Activated CD8-positive, alpha-beta memory T cell treated with anti-CD3 and anti-CD28 coated beads, Interleukin-2, amount 50 U/mL, for 1 hour (primary cell): ENCODE measurements around the gene SRGN.
"Not testable (repeated sequence)": the region's sequence is repeated elsewhere in the genome, so short reads cannot be mapped to it uniquely, and the experiment has no call there.

Experiments
- DNase-seq: peaks from one replicate; pipeline ENCODE4 v3.0.0-alpha.2; 2020; ENCODE audit errors: extremely low read depth

SRGN gene, protein sequence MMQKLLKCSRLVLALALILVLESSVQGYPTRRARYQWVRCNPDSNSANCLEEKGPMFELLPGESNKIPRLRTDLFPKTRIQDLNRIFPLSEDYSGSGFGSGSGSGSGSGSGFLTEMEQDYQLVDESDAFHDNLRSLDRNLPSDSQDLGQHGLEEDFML

DNA sequence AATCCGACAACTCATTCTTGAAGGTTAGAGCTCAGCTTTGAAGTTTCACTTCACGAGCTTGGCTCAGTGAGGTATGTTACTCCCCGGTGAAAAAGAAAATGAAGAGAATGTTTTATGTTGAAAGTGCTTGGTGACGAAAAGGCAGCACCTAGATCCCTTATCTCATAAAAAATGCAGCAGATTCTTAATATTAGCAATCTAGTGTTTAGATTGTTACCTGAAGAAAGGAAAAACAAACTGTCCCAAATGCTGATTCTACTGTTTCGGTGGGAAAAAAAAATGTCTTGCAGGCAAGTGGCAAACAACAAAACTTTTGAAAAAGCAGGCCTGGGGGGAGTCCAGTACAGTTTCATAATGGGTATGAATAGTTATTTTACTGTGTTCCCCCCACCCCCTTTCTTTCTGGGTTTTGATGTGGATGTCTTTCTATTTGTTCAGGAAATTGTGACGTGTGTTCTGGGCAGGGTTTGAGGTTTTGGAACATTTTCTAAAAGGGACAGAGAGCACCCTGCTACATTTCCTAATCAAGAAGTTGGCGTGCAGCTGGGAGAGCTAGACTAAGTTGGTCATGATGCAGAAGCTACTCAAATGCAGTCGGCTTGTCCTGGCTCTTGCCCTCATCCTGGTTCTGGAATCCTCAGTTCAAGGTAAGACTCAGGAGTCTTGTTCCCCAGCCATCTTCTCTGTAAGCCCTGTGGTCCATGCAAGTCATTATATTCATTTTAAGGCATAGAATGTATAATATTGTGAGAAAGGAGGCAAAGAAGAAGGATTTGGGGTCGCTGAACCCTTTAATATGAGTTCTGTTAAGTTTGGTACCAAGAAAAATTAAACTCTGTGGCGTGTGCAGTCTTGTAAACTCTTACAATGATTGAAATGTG lies at the start of gene SRGN:
Gene SRGN (plus strand): TSS at position 514 of the 881 bp plus-strand sequence. CDS start 55 bp downstream, at position 569.
- peak; percentile 66 for DNase-seq

DNA sequence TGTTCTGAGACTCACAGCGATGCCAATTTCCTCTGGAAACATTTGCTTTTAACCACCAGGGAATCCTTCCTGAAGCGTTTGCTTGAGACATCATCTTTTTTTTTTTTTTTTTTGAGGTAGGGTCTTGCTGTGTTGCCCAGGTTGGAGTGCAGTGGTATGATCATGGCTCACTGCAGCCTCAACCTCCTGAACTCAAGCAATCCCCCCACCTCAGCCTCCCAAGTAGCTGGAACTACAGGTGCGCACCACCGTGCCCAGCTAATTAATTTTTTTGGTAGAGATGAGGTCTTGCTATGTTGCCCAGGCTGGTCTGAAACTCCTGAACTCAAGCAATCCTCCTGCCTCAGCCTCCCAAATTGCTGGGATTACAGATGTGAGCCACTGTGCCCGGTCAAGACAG lies 47.0 kb upstream of the SRGN start:
- DNase-seq = not testable (repeated sequence)

DNA sequence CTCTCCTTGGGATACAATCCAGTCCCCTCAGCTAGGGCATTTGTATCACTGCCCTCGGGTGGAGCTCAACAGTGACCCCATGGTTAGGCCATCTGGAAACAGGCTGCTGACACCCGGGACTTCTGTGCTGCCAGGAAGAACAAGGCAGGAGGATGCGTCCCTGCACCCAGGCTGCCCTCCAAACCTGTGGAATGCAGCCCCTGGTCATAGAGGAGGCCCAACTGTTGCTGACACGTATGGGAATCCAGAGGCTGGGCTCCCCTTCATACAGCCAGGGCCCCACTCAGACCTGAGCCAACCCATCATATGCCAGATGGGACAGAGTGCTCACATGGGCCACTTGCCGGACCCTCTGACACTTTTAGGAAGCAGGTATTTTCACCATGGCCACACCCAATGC lies 45.5 kb upstream of the SRGN start:
- no peak for DNase-seq

DNA sequence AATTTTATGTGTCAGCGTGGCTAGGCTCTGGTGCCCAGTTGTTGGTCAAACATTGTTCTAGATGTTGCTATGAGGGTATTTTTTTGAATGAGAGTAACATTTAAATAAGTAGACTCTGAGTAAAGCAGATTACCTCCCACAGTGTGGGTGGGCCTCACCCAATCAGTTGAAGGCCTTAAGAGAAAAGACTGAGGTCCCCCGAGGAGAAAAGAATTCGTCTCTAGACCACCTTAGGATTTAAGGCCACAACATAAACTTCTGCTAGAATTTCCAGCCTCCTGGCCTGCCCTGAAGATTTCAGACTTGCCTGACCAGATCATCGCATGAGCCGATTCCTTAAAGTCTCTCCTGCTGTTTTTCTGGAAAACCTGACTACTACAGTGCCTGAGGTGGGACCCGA lies 45.1 kb upstream of the SRGN start:
- no peak for DNase-seq

DNA sequence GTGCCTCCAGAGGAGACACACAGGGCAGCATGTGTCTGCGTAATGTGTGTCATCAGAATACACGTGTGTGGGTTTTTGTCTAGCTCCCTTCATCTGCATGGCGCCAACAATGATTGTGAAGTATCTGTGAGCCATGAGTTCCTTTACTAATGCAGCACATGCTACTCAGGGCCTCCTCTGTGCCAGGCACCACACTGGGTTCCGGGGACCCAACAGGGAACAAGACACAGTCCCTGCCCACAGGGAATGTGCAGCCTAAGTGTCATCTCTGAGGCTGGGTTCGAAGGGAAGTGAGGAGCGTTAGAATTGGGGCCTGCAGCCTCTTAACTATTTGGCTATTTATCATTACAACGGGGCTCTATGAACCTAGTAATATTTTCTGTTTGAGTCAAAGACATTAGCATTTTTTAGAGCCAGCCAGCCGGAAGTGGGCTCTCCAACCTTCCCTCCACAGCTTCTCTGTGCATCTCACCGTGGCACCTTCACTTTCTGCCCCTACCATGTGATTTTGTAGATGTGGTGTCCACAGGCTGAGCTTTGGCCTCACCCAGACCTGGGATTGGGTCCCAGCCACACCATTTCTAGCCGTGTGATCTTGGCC lies 43.9 kb upstream of the SRGN start:
- DNase-seq = no peak

DNA sequence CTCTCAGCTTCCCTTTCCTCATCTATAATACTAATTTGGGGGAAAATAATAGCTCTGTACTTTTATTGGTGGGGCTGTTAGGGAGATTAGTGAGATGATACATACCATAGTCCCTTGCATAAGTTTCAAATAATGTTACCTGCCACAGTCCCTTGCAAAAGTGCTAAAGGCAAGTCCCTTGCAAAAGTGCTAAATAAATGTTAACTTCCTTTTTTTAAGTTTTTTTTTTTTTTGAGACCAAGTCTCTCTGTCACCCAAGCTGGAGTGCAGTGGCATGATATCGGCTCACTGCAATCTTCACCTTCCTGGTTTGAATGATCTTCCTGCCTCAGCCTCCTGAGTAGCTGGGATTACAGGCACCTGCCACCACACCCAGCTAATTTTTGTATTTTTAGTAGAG lies 43.4 kb upstream of the SRGN start:
- DNase-seq = no peak

DNA sequence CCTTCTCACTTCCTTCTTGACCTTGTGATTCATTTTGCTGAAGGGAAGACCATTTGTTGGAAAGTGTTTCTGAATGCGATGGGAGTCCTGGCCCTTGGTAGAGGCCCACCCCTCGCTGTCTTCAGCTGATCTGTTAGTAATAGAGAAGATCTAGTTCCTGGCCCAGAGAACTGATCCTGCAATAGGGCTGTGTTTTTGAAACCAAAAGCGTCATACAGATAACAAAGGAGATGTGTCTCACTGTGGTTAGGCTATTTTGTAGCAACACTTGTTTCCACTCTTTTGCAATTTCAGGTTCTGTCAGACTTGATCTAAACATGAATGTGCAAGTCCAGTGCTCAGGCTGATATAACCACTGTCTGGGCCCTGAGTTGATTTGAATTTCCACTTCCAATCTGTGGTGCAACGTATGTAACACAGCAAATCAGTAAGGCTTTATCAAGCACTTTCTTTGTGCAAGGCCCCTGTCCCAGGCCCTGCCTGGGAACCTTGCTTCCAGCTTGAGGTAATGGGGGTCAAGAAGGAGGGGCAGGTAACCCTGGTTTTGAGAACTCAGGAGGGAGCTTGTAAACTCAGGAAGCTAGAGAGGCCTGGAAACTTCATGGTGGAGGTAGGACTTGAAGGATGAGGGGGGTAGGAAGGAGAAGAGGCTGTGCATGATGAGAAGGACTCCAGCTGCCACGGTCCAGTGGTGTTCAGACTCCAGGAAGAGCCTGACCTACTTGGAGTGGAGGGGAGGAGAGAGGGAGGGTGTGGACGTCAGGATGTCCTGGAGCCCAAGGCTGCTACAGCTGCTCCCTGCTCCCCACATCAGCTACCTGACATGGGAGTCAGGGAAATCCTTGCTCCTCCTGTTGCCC lies 42.2 kb upstream of the SRGN start:
- DNase-seq = no peak

DNA sequence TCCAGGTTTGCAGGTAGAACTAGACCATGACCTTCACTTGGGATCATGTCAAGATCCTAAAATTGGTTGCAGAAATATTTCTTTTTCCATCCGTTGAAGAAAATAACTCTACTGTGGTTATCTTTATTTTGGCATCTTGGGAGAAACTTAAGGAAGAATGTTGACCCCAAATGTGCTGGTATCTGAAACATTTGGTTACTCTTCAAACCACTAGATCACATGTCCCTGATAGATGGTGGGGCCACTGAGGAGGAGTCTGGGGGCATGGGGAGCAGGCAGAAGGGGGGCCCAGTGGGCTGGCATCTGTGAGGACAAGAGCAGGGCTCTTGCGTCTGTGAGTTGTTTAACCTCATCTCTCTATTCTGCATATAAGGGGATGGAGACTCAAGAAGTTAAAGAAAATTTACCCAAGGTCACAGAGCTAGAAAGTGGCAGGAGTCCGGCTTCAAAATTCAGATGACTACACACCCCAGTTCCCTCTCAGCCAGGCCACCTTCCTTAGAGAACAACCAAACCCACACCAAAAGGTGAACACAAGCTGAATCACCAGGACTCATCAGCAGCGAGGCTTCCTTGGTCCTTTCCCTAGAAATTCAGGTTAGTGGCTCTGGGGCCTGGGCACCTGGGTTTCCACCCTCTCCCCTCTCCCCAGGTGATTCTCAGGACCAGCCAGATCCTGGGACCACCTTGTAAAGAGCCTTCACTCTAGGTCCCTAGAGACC lies 40.6 kb upstream of the SRGN start:
- no peak for DNase-seq

DNA sequence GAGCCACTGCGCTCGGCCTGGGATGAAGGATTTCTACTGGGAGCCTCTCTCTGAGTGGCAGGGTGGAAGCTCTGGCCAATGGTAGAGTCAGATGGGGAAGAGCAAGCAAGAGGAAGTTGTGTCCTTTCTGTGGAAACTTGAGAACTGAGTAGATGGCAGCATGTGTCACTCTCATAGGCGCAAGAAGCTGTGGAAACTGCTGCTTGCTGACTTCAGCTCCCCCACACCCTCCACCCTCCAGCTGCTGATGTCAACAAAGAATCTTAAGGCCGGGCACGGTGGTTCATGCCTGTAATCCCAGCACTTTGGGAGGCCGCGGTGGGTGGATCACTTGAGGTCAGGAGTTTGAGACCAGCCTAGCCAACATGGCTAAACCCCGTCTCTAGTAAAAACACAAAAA lies 39.8 kb upstream of the SRGN start:
- no peak for DNase-seq

DNA sequence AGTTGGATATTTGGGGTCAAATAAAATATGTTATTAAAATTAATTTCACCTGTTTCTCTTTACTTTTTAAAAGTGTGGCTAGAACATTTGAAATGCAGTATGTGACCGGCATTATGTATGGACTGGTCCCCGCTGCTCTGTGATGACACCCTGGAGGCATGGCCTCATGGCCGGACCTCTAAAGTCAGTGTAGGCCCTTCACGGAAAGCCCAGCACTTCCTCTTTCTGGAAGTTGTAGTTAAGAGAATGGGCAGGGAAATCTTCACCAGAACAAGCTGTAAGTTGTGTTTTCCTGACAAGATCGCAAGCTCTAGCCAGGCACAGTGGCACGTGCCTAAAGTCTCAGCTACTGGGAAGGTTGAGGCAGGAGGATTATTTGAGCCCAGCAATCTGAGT lies 38.3 kb upstream of the SRGN start:
- DNase-seq = no peak

DNA sequence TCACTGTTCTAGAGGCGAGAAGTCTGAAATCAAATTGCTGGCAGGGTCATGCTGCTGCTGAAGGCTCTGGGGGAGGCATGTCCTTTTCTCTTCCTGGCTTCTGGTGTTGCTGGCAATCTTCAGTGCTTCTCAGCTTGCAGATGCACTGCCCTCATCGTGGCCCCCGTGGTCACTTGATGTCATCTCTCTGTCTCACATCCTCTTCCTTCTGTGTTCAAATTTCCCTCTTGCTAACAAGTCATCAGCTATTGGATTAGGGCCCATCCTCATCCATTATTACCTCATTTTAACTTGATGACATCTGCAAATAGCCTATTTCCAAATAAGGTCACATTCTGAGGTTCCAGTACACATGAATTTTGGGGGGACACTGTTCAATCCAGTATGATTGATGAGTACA lies 36.6 kb upstream of the SRGN start:
- DNase-seq = no peak

DNA sequence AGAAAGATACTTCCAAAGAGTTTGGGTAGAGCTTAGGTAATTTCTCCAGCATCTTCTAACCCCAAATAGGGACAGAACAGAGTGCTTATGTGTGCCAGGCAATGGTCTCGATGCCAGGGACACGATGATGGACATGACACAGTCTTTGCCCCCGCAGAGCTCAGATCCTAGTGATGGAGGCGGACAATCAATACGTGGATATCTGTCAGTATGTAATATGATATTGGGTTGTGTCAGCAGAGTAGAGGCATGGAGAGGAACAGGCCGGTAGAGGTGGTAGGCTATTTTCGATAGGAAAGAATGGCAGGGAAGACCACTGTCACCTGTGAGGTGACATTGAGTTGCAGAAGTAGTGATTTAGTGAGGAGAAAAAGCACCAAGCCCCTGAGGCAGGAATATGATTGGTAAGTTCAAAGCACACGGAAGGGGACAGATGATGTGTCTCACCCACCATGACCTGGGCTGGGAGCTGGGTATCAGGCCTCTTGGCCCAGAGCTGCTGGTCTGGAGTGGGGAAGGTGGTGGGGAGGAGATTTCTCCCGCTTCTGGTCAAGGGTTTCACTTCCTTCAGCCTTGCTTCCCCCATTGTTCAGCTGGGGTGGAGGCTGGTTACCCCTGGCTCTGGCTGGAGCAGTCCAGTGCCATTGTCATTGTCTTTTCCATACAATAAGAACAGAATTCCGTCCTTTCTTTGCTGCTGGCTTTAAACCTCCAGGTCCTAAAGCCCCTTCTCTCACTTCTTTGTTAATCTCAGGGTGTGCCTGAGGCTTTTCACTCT lies 36.0 kb upstream of the SRGN start:
- no peak for DNase-seq

DNA sequence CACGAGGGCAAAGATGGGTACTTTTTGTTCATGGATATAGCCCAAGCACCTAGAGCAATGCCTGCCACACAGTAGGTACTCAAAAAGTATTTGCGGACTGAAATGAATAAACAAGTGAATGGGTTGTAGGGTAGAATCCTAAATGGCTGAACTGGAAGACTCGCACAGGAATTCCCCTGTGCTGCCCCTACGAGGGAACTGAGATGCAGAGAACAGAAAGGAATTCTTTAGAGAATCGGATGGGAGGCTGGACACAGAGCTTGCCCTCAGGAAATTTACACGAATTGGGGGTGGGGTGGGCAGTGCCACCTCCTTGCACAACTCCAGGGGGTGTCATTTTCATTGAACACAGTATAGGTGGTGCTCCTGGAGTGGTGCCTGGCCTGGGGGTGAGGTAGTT lies 35.2 kb upstream of the SRGN start:
- DNase-seq = no peak

DNA sequence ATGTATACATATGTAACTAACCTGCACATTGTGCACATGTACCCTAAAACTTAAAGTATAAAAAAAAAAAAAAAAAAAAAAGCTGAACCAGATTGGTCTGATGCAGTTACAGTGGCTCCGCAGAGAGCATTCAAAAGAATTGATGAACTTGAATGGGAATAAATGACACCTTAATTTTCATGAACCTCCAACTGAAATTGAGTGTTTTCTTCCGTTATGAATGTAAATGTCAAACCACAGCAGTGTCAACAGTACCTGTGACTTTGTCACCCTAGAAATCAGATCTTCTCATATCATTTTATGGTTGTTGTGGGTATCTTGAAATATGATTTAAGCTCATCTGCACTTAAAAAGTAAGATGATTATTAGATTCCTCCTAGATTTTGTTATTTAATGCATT lies 32.7 kb upstream of the SRGN start:
- DNase-seq = no peak

DNA sequence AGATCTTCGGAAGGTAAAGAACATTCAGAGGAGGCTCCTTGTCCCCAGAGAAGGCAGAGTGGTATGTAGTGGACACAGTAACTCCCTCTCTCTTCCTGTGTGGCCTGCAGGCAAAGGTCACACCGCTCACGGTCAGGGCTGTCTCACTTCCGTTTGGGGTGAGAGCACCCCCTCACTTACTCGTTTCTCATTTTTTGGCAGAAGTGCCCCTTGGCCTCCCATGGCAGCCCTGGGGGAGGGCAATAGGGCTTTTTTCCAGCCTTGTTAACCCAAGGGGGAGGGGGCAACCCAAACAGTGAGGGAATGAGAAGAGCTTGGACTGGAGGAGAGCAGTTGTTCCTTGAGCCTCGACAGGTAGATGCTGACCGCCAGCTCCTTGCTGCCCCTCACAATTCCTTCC lies 31.8 kb upstream of the SRGN start:
- DNase-seq = no peak

DNA sequence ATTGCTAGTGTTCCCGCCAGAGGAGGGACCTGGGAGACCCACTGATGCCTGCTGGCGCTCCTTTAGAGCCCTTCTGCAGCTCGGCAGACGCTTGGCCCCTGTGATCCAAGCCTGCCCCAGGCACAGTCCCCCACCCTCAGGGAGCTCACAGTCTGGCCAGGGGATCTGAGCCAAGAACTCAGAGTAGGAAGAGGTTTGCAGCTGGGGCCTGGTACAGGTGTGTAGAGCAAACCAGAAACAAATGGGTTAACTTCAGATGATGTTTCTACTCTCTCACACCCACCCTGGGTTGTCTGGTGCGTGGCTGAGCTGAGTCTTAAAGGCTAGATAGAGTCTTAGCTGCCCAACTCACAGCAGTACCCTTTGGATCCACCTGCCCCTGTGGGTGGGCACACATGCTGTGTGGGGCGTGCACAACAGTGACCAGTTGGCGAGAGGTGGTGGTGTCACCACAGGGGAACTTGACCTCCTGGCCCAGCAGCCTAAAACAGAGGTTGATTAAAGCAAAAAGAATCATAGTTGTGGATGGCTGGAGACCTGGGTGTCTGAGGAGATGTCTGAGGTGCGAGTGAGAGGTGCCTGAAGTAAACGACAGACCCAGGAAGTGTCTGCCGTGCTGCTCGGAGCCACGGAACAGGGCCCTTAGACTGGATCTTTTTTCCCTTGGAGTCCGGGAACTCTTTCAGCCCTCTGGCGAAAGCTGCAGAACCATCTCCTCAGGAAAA lies 31.2 kb upstream of the SRGN start:
- DNase-seq = no peak

DNA sequence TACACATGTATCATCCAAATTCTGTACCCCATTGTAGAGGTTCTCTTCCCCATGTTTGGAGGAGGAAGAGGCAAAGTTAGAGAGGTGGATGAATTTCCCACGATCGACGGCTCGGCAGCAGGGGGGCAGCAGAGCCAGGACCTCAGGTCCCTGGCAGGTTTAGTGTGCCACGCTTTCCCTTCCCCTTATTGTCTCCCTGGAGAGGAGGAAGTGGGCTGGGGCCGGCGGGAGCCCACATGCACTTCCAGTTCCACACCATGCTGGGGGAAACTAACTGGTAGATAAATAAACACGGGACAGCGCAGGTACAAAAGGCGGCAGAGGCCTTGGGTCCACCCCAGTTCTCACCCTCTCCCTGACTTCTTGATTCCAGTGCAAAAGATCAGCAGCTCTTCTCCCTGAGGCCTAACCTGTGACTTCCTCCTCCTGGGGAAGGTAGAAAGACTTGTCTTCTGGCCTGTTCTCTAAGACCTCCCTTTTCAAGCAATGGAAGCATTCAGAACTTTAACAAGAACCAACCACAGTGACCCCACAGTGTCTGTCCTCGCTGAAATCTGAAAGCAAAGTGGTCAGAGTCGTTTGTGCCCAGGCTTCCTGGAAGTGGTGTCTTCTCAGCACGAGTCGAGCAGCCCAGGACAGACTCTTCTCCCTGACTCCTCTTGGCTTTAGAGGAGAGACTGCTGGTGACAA lies 30.5 kb upstream of the SRGN start:
- no peak for DNase-seq

DNA sequence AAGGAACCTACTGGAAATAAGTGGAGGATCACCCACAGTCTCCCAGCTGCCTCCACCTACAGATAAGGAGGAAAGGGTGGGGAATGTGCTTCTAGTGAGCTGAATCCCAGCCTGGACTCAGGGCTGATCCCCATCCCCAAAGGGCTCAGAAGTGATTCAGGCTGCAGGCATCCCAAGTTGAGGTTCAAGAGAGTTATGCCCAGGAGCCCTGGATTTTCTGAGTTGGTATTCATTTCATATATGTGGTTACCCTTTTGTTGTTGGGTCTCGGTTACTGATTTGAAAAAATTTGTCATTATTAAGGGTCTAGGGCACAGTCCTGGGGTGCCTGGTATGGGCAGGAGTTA lies 30.0 kb upstream of the SRGN start:
- DNase-seq = no peak

DNA sequence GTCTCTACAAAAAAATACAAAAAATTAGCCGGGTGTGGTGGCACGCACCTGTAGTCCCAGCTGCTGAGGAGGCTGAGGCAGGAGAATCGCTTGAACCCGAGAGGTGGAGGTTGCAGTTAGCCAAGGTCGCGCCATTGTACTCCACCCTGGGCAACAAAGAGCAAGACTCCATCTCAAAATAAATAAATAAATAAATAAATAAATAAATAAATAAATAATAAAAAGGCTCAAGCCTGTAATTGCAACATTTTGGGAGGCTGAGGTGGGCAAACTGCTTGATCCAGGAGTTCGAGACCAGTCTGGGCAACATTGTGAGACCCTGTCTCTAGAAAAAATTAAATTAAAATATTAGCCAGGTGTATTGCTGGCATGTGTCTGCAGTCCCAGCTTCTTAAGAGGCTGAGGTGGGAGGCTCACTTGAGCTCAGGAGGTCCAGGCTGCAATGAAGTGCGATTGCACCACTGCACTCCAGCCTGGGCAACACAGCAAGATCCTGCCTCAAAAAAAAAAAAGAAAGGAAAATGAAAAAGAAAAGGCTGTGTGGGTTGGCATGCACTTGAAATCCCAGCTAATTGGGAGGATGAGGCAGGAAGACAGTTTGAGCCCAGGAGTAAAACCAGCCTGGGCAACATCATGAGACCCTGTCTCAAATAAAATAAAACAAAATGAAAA lies 27.6 kb upstream of the SRGN start:
- no peak for DNase-seq
